ENCODE measurements around the gene NPC1. TPM values are rescaled to one million over a fixed set of nuclear protein-coding genes. Genes with fewer than 3 reads are reported as not detected.

The NPC1 gene
- total RNA-seq, 4 donors from 2014 or later: 48.0 to 81.8 (median 58.8) TPM

- TF ChIP-seq, protein P1, sequence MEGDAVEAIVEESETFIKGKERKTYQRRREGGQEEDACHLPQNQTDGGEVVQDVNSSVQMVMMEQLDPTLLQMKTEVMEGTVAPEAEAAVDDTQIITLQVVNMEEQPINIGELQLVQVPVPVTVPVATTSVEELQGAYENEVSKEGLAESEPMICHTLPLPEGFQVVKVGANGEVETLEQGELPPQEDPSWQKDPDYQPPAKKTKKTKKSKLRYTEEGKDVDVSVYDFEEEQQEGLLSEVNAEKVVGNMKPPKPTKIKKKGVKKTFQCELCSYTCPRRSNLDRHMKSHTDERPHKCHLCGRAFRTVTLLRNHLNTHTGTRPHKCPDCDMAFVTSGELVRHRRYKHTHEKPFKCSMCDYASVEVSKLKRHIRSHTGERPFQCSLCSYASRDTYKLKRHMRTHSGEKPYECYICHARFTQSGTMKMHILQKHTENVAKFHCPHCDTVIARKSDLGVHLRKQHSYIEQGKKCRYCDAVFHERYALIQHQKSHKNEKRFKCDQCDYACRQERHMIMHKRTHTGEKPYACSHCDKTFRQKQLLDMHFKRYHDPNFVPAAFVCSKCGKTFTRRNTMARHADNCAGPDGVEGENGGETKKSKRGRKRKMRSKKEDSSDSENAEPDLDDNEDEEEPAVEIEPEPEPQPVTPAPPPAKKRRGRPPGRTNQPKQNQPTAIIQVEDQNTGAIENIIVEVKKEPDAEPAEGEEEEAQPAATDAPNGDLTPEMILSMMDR (IDR thresholded peaks at IDR 0.05; ENCODE audit: low read depth): no peak
Observed at GRCh38 chr18:23629444-23629946, 43.2 kb upstream of the NPC1 start.

GRCh38 chr18:23627970-23628369 lies 41.7 kb upstream of the NPC1 start:
- TF ChIP-seq, protein P1 (IDR thresholded peaks at IDR 0.05; ENCODE audit: low read depth): no peak

DNA sequence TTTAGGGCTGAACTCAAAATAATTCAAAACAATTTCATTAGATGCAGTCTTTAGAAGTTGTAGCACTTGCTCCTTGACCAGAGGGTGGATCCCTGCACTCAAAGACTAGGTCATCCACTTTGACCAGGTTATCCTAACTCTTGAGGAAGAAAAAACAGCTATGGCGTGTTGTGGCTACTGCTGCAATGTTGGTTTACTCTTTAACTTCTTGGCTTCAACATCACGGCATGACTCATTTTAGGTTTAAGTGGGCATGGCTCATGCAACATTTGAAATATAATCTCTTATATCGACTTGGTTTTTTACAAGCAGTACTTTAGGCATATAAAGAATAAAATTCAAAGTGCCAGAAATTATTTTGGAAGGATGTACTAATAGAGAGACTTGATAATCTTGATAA lies 41.0 kb upstream of the NPC1 start:
- TF ChIP-seq, protein P1 (IDR thresholded peaks at IDR 0.05; ENCODE audit: low read depth): no peak

GRCh38 chr18:23626451-23627279 lies 40.4 kb upstream of the NPC1 start:
- TF ChIP-seq, protein P1 (IDR thresholded peaks at IDR 0.05; ENCODE audit: low read depth): no peak

DNA sequence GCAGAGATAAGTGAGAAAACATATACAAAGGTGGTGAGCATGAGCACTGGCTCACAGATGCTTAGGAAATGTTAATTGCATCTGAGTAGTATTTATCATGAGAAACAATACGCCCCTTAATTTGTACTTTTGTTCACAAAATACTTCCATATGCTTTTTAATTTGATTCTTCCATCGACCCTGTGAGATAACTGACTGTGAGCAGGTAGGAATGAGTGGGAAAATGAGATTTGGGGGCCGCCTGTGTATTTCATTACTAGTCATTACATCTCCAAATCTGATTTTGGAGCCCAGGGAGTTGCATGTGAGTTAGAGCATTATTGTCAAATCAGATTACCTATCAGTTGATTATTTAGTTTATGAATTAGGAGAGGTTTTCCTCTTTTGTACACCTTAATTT lies 36.7 kb upstream of the NPC1 start:
- TF ChIP-seq, protein P1 (IDR thresholded peaks at IDR 0.05; ENCODE audit: low read depth): no peak

DNA sequence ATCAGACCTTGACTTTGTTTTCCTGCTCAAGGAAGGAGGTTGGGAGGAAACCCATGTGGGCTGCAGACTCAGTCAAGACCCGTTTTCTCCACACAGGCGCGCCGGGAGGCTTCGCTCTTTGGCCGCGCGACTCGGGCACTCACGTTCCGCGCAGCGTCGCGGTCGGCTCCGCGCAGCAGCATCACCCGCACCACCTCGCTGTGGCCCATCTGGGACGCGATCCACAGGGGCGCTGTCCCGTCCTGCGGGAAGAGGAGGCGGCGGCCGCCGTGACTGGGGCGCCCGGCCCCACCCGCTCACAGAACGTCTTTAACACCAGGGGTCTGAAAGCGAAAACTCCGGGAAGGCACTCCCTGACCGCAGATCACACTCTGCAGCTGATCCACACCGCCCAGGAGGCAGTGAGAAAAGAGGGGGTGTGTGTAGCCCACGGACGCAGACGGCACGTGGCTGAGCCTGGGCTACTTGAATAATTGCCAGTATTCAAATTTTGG lies 33.1 kb upstream of the NPC1 start:
- TF ChIP-seq, protein P1 (IDR thresholded peaks at IDR 0.05; ENCODE audit: low read depth): no peak

DNA sequence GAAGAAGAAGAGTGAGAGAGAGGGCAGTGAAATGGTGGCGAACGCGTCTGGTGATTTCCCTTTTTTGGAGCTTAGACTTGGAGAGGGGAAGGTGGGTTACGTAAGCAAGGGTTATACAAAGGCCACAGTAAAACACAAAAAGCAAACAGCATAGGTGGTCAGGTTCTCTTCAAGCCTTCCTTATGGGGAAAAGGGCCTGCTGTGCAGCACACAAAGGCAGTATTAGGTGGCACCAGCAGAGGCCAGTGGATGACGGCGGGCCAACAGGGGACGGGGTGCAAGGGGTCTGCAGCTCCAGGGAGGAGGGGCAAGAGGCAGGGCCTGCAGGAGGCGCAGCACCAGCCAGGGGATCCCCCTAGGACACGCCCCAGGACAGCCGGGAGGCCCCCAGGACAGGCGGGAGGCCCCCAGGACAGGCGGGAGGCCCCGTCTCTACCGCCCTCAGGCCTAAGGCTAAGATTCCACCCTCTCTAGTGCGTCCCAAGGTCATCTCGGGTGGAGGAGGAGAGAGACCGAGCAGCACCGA lies 32.6 kb upstream of the NPC1 start:
- TF ChIP-seq, protein P1 (IDR thresholded peaks at IDR 0.05; ENCODE audit: low read depth): no peak

Data from subcutaneous adipose tissue (tissue), 4 donors.